A549 treated with GW870086 at 1 μM for 4 hours (cell line): ENCODE data around the gene KIR2DL3. TPM values are rescaled to one million over a fixed set of nuclear protein-coding genes. Genes with fewer than 3 reads are reported as not detected.

ENCODE experiments used
- total RNA-seq: library from RNA; stranded (reverse); fragments of 200-300 nt; extraction: Qiagen RNA extraction; gene quantifications from 5 replicates; pipeline ENCODE4 v1.2.3, GENCODE V29; 2022; ENCODE audit warnings: low read depth

Gene KIR2DL3
- not detected in 5 replicates for total RNA-seq

DNA sequence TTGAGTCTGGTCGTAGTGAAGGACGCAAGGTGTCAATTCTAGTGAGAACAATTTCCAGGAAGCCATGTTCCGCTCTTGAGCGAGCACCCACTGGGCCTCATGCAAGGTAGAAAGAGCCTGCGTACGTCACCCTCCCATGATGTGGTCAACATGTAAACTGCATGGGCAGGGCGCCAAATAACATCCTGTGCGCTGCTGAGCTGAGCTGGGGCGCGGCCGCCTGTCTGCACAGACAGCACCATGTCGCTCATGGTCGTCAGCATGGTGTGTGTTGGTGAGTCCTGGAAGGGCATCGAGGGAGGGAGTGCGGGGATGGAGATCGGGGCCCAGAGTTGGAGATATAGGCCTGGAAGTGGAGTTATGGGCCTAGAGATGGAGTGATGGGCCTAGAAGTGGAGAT, at the start of gene KIR2DL3:
TSS of gene KIR2DL3 (plus strand) at position 208 of the 400 bp plus-strand sequence. CDS start at position 241, 33 bp downstream.

GRCh38 chr19:54724142-54724541, 14.2 kb upstream of the KIR2DL3 start, which contains the start of gene KIR3DL3:
Gene KIR3DL3, plus strand, starts transcription at chr19:54724442. Its CDS starts 55 bp downstream, at chr19:54724497.

GRCh38 chr19:54769646-54770045, 31.3 kb downstream of the KIR2DL3 start, which contains the start of gene KIR2DL1:
Gene KIR2DL1, plus strand, starts transcription at chr19:54769793. Its CDS starts 58 bp downstream, at chr19:54769851.

Other genes with a start within 250 kb of the KIR2DL3 start
- gene LAIR2, start 235.7 kb upstream of the KIR2DL3 start, total RNA-seq = not detected in 5 replicates
- not detected in 5 replicates for gene LILRA2, start 164.7 kb upstream of the KIR2DL3 start, total RNA-seq
- not detected in 5 replicates for gene LILRA1, start 144.9 kb upstream of the KIR2DL3 start, total RNA-seq
- not detected in 5 replicates for gene LILRB1, start 108.0 kb upstream of the KIR2DL3 start, total RNA-seq
- gene LILRB4, start 75.5 kb upstream of the KIR2DL3 start, total RNA-seq = not detected in 5 replicates
- gene KIR3DL3, start 14.1 kb upstream of the KIR2DL3 start, total RNA-seq = not detected in 5 replicates
- not detected in 5 replicates for gene KIR2DL1, start 31.3 kb downstream of the KIR2DL3 start, total RNA-seq
- not detected in 5 replicates for gene KIR2DL4, start 65.1 kb downstream of the KIR2DL3 start, total RNA-seq
- gene KIR3DL1, start 78.0 kb downstream of the KIR2DL3 start, total RNA-seq = not detected in 5 replicates
- not detected in 5 replicates for gene KIR2DS4, start 94.2 kb downstream of the KIR2DL3 start, total RNA-seq
- gene KIR3DL2, start 111.9 kb downstream of the KIR2DL3 start, total RNA-seq = not detected in 5 replicates
- gene FCAR, start 135.7 kb downstream of the KIR2DL3 start, total RNA-seq = not detected in 5 replicates
- gene NCR1, start 167.6 kb downstream of the KIR2DL3 start, total RNA-seq = not detected in 5 replicates
- gene NLRP7, start 209.0 kb downstream of the KIR2DL3 start, total RNA-seq = 0.07 TPM in 1 of 5 replicates, not detected in the others
- gene NLRP2, start 227.9 kb downstream of the KIR2DL3 start, total RNA-seq = 24.3 to 27.0 TPM (median 26.5 TPM) in 5 replicates